GM23338 (cell line): ENCODE data around the gene PRPH2. TPM values are rescaled to one million over a fixed set of nuclear protein-coding genes. Genes with fewer than 3 reads are reported as not detected.

Source experiments
- ATAC-seq: fragments of 200-7000 bp; cut with Tn5 transposase; 3 replicates; pipeline ENCODE4 v1.9.1; 2020
- DNase-seq: peaks from one replicate; pipeline ENCODE4 v3.0.0-alpha.2; 2015; ENCODE audit warnings: low spot score
- H2AFZ ChIP-seq: fragments of 200-600 bp; sonication (generic); 2 replicates; pipeline ENCODE4 v1.8.0; 2016; ENCODE audit warnings: antibody characterized with exemption, mild to moderate bottlenecking, moderate library complexity
- H3F3A ChIP-seq: fragments of 200-600 bp; sonication (generic); replicated peaks from 2 replicates; pipeline ENCODE4 v1.8.0; 2017; ENCODE audit warnings: antibody characterized with exemption, mixed run types, low read depth
- H3K27ac ChIP-seq: fragments of 200-600 bp; sonication (generic); 2 replicates; pipeline ENCODE4 v1.6.1; 2016; ENCODE audit warnings: low read depth
- H3K27me3 ChIP-seq: fragments of 200-600 bp; sonication (generic); 2 replicates; pipeline ENCODE4 v1.8.0; 2016; ENCODE audit warnings: mild to moderate bottlenecking, mixed run types, moderate library complexity; ENCODE audit not compliant: insufficient read depth
- H3K36me3 ChIP-seq: fragments of 200-600 bp; sonication (generic); 2 replicates; pipeline ENCODE4 v1.8.0; 2016; ENCODE audit warnings: mild to moderate bottlenecking; ENCODE audit not compliant: insufficient read depth
- H3K4me1 ChIP-seq: fragments of 200-600 bp; sonication (generic); 2 replicates; pipeline ENCODE4 v1.8.0; 2016; ENCODE audit warnings: mild to moderate bottlenecking, moderate library complexity; ENCODE audit not compliant: insufficient read depth
- H3K4me2 ChIP-seq: fragments of 200-600 bp; sonication (generic); 2 replicates; pipeline ENCODE4 v1.7.1; 2017; ENCODE audit warnings: mixed run types
- H3K4me3 ChIP-seq: fragments of 200-600 bp; sonication (generic); 2 replicates; pipeline ENCODE4 v1.6.1; 2016; ENCODE audit warnings: mixed run types
- H3K79me2 ChIP-seq: fragments of 200-600 bp; sonication (generic); replicated peaks from 2 replicates; pipeline ENCODE4 v1.8.0; 2017; ENCODE audit warnings: mild to moderate bottlenecking; ENCODE audit not compliant: insufficient read depth
- H3K9me2 ChIP-seq: fragments of 200-600 bp; sonication (generic); 2 replicates; pipeline ENCODE4 v1.8.0; 2017; ENCODE audit not compliant: insufficient read depth
- H4K20me1 ChIP-seq: fragments of 200-600 bp; sonication (generic); replicated peaks from 2 replicates; pipeline ENCODE4 v1.8.0; 2017; ENCODE audit warnings: mild to moderate bottlenecking; ENCODE audit not compliant: insufficient read depth
- H3K27ac Mint-ChIP-seq: 2 replicates; pipeline ENCODE4 v1.8.0; 2020; ENCODE audit warnings: inconsistent platforms, mild to moderate bottlenecking, moderate library complexity, mixed read lengths
- H3K27me3 Mint-ChIP-seq: 3 replicates; pipeline ENCODE4 v1.8.0; 2022; ENCODE audit warnings: low read depth, mild to moderate bottlenecking, moderate library complexity, mixed read lengths, inconsistent platforms; ENCODE audit not compliant: insufficient read depth, poor library complexity
- H3K36me3 Mint-ChIP-seq: 3 replicates; pipeline ENCODE4 v1.8.0; 2021; ENCODE audit warnings: low read depth, mild to moderate bottlenecking, inconsistent platforms, moderate library complexity, mixed read lengths
- H3K4me1 Mint-ChIP-seq: 3 replicates; pipeline ENCODE4 v1.8.0; 2020; ENCODE audit warnings: mild to moderate bottlenecking, inconsistent platforms, mixed read lengths
- H3K4me3 Mint-ChIP-seq: 3 replicates; pipeline ENCODE4 v1.8.0; 2021; ENCODE audit warnings: moderate library complexity, mild to moderate bottlenecking, inconsistent platforms, mixed read lengths
- H3K9me3 Mint-ChIP-seq: 3 replicates; pipeline ENCODE4 v1.8.0; 2020; ENCODE audit warnings: moderate library complexity, mild to moderate bottlenecking, inconsistent platforms, mixed read lengths
- CREB1 ChIP-seq: fragments of 250-450 bp; sonication (Bioruptor Pico); IDR thresholded peaks from 2 replicates; pipeline ENCODE4 v1.5.0; 2020; ENCODE audit warnings: low read depth, mild to moderate bottlenecking, moderate library complexity
- JUNB ChIP-seq: IDR thresholded peaks from one replicate; pipeline ENCODE4 v1.6.1; 2016; ENCODE audit warnings: antibody characterized with exemption; ENCODE audit not compliant: unreplicated experiment
- NANOG ChIP-seq: IDR thresholded peaks from 2 replicates; pipeline ENCODE4 v1.6.1; 2016; ENCODE audit warnings: antibody characterized with exemption, borderline replicate concordance
- POLR2AphosphoS5 ChIP-seq: IDR thresholded peaks from 2 replicates; pipeline ENCODE4 v1.6.1; 2016; ENCODE audit warnings: antibody characterized with exemption, low read depth
- STAT1 ChIP-seq: IDR thresholded peaks from one replicate; pipeline ENCODE4 v1.6.1; 2016; ENCODE audit warnings: antibody characterized with exemption; ENCODE audit not compliant: unreplicated experiment
- ZNF114 ChIP-seq: fragments of 250-450 bp; sonication (Bioruptor Pico); IDR thresholded peaks from 2 replicates; pipeline ENCODE4 v1.5.0; 2020; ENCODE audit warnings: mild to moderate bottlenecking, moderate library complexity
- ZNF331 ChIP-seq: fragments of 250-450 bp; sonication (Bioruptor Pico); IDR thresholded peaks from 2 replicates; pipeline ENCODE4 v1.5.0; 2020; ENCODE audit warnings: low read depth, mild to moderate bottlenecking, moderate library complexity
- polyA plus RNA-seq: library from polyadenylated mRNA; unstranded; fragments of >200 nt; fragmentation: Nextera tagmentation; extraction: Ambion mirVana; gene quantifications from 2 replicates; pipeline ENCODE4 v1.2.1, GENCODE V29; 2016
- total RNA-seq: library from RNA; depleted of rRNA; stranded (reverse); fragments of >200 nt; shearing (Covaris generic); gene quantifications from 2 replicates; pipeline ENCODE4 v1.2.3, GENCODE V29; 2014
- TF ChIP-seq, protein P1 (sequence below): fragments of 250-450 bp; sonication (Bioruptor Pico); IDR thresholded peaks from 2 replicates; pipeline ENCODE4 v1.5.0; 2020; ENCODE audit warnings: mild to moderate bottlenecking, moderate library complexity
- TF ChIP-seq, protein P2 (sequence below): IDR thresholded peaks from 2 replicates; pipeline ENCODE4 v1.6.1; 2016; ENCODE audit warnings: antibody characterized with exemption
- TF ChIP-seq, protein P3 (sequence below), 2 experiments: fragments of 200-600 bp in 1 of 2; sonication (generic) in 1 of 2; conservative IDR thresholded peaks; 2 replicates each; pipeline versions ENCODE4 v1.5.1 to v1.6.1; 2016 to 2017; ENCODE audit warnings: antibody characterized with exemption in 2 of 2, low read depth in 2 of 2, mild to moderate bottlenecking in 2 of 2, moderate library complexity in 1 of 2

PRPH2 gene
- total and polyA plus RNA-seq, 2 experiments from 2014 or later: 0.50 to 0.52 TPM

DNA sequence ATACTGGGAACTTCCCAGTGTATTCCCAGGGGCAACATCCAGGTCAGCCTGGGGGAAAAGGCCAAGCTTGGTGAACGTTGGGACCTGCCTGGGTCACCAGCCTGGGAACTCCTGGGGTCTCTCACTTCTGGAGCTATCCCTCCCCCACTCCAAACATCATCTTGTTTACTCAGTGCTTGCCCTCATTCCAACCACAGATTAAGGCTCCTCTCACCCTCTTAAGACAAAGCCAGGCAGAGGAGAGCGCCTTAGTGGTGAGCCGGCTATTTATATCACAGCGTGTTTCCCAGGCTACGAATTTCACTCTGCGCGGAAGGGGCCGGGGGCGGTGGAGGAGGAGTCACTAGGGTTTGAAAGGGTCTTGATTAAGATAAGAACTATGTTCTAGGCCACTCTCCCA lies 12.1 kb downstream of the PRPH2 start:
- H3K9me2 ChIP-seq: no peaks in the 10 kb centered on the region
- no peak overlapping the region for H3K4me2 ChIP-seq
- no peaks in the 10 kb centered on the region for H3K27me3 ChIP-seq
- peaks cover 5% of the 10 kb centered on the region; the same call in 2 of the 3 replicates for H3K4me1 Mint-ChIP-seq
- no peaks in the 10 kb centered on the region for H3K79me2 ChIP-seq
- no peaks in the 10 kb centered on the region for H4K20me1 ChIP-seq
- DNase-seq (peak; percentile 47), ATAC-seq (peak; percentile 96)
- H3K4me3 Mint-ChIP-seq: no peak overlapping the region
- H3K4me3 ChIP-seq: no peak overlapping the region
- no peak for TF ChIP-seq ZNF331 (CRISPR knock-in tag)
- TF ChIP-seq ZNF114 (CRISPR knock-in tag): no peak
- TF ChIP-seq, protein P1, sequence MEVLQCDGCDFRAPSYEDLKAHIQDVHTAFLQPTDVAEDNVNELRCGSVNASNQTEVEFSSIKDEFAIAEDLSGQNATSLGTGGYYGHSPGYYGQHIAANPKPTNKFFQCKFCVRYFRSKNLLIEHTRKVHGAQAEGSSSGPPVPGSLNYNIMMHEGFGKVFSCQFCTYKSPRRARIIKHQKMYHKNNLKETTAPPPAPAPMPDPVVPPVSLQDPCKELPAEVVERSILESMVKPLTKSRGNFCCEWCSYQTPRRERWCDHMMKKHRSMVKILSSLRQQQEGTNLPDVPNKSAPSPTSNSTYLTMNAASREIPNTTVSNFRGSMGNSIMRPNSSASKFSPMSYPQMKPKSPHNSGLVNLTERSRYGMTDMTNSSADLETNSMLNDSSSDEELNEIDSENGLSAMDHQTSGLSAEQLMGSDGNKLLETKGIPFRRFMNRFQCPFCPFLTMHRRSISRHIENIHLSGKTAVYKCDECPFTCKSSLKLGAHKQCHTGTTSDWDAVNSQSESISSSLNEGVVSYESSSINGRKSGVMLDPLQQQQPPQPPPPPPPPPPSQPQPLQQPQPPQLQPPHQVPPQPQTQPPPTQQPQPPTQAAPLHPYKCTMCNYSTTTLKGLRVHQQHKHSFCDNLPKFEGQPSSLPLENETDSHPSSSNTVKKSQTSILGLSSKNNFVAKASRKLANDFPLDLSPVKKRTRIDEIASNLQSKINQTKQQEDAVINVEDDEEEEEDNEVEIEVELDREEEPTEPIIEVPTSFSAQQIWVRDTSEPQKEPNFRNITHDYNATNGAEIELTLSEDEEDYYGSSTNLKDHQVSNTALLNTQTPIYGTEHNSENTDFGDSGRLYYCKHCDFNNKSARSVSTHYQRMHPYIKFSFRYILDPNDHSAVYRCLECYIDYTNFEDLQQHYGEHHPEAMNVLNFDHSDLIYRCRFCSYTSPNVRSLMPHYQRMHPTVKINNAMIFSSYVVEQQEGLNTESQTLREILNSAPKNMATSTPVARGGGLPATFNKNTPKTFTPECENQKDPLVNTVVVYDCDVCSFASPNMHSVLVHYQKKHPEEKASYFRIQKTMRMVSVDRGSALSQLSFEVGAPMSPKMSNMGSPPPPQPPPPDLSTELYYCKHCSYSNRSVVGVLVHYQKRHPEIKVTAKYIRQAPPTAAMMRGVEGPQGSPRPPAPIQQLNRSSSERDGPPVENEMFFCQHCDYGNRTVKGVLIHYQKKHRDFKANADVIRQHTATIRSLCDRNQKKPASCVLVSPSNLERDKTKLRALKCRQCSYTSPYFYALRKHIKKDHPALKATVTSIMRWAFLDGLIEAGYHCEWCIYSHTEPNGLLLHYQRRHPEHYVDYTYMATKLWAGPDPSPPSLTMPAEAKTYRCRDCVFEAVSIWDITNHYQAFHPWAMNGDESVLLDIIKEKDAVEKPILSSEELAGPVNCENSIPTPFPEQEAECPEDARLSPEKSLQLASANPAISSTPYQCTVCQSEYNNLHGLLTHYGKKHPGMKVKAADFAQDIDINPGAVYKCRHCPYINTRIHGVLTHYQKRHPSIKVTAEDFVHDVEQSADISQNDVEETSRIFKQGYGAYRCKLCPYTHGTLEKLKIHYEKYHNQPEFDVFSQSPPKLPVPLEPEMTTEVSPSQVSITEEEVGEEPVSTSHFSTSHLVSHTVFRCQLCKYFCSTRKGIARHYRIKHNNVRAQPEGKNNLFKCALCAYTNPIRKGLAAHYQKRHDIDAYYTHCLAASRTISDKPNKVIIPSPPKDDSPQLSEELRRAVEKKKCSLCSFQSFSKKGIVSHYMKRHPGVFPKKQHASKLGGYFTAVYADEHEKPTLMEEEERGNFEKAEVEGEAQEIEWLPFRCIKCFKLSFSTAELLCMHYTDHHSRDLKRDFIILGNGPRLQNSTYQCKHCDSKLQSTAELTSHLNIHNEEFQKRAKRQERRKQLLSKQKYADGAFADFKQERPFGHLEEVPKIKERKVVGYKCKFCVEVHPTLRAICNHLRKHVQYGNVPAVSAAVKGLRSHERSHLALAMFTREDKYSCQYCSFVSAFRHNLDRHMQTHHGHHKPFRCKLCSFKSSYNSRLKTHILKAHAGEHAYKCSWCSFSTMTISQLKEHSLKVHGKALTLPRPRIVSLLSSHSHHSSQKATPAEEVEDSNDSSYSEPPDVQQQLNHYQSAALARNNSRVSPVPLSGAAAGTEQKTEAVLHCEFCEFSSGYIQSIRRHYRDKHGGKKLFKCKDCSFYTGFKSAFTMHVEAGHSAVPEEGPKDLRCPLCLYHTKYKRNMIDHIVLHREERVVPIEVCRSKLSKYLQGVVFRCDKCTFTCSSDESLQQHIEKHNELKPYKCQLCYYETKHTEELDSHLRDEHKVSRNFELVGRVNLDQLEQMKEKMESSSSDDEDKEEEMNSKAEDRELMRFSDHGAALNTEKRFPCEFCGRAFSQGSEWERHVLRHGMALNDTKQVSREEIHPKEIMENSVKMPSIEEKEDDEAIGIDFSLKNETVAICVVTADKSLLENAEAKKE: no peak
- TF ChIP-seq NANOG: no peak
- no peak for TF ChIP-seq JUNB
- no peak for TF ChIP-seq POLR2AphosphoS5
- no peak for TF ChIP-seq CREB1 (CRISPR knock-in tag)
- peaks cover 3% of the 10 kb centered on the region; the same call in 1 of the 3 replicates for H3K36me3 Mint-ChIP-seq
- no peaks in the 10 kb centered on the region; the same call in 1 of the 2 replicates for H3K4me1 ChIP-seq
- H2AFZ ChIP-seq: peak overlapping the region; percentile 80; the same call in 1 of the 2 replicates
- no peak overlapping the region for H3K27ac ChIP-seq
- no peaks in the 10 kb centered on the region for H3K36me3 ChIP-seq
- H3K27ac Mint-ChIP-seq: no peak overlapping the region; the same call in 1 of the 2 replicates
- no peaks in the 10 kb centered on the region for H3K27me3 Mint-ChIP-seq
- H3F3A ChIP-seq: no peaks in the 10 kb centered on the region
- H3K9me3 Mint-ChIP-seq: peaks cover 12% of the 10 kb centered on the region

DNA sequence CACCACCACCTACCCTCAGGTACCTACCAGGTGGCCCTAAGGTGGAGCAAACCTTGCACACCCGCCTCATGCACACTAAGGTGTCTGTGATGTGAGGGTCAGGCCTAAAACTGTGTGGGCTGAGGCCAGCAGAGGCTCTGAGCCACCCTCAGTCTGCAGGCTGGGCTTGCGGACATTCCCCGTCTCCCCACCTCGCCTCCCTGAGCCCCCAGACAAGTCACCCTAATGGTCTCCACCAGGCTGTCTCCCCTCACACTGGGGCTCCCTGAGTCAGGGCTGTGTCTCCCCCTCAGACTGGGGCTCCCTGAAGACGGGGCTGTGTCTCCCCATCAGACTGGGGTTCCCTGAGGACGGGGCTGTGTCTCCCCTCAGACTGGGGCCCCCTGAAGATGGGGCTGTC lies 12.5 kb downstream of the PRPH2 start:
- Histone ChIP-seq H3K4me2 (no peak overlapping the region), H3K27ac (no peak overlapping the region), H3K9me2 (no peaks in the 10 kb centered on the region), H4K20me1 (no peaks in the 10 kb centered on the region), H2AFZ (peak overlapping the region; percentile 80; the same call in 1 of the 2 replicates), H3K4me1 (no peaks in the 10 kb centered on the region; the same call in 1 of the 2 replicates), H3K36me3 (no peaks in the 10 kb centered on the region), H3K4me3 (no peak overlapping the region), H3K79me2 (no peaks in the 10 kb centered on the region), H3K27me3 (no peaks in the 10 kb centered on the region), H3F3A (no peaks in the 10 kb centered on the region)
- peaks cover 5% of the 10 kb centered on the region; the same call in 2 of the 3 replicates for H3K4me1 Mint-ChIP-seq
- no peak for DNase-seq
- peak; percentile 17 for ATAC-seq
- H3K27ac Mint-ChIP-seq: no peak overlapping the region
- peaks cover 12% of the 10 kb centered on the region for H3K9me3 Mint-ChIP-seq
- H3K36me3 Mint-ChIP-seq: peaks cover 3% of the 10 kb centered on the region; the same call in 1 of the 3 replicates
- H3K27me3 Mint-ChIP-seq: no peaks in the 10 kb centered on the region
- no peak overlapping the region for H3K4me3 Mint-ChIP-seq
- TF ChIP-seq ZNF114 (CRISPR knock-in tag) (no peak), POLR2AphosphoS5 (no peak), STAT1 (no peak)
- TF ChIP-seq, protein P2, sequence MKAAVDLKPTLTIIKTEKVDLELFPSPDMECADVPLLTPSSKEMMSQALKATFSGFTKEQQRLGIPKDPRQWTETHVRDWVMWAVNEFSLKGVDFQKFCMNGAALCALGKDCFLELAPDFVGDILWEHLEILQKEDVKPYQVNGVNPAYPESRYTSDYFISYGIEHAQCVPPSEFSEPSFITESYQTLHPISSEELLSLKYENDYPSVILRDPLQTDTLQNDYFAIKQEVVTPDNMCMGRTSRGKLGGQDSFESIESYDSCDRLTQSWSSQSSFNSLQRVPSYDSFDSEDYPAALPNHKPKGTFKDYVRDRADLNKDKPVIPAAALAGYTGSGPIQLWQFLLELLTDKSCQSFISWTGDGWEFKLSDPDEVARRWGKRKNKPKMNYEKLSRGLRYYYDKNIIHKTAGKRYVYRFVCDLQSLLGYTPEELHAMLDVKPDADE: no peak
- TF ChIP-seq, protein P3, sequence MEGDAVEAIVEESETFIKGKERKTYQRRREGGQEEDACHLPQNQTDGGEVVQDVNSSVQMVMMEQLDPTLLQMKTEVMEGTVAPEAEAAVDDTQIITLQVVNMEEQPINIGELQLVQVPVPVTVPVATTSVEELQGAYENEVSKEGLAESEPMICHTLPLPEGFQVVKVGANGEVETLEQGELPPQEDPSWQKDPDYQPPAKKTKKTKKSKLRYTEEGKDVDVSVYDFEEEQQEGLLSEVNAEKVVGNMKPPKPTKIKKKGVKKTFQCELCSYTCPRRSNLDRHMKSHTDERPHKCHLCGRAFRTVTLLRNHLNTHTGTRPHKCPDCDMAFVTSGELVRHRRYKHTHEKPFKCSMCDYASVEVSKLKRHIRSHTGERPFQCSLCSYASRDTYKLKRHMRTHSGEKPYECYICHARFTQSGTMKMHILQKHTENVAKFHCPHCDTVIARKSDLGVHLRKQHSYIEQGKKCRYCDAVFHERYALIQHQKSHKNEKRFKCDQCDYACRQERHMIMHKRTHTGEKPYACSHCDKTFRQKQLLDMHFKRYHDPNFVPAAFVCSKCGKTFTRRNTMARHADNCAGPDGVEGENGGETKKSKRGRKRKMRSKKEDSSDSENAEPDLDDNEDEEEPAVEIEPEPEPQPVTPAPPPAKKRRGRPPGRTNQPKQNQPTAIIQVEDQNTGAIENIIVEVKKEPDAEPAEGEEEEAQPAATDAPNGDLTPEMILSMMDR (conservative IDR thresholded peaks at IDR 0.05; ENCODE audit: low read depth in 2 of 2): no peak
